CD4-positive, alpha-beta T cell treated with Interleukin-4 for 1 hour (primary cell): ENCODE data around the gene MYT1.
"Not testable (repeated sequence)": the region's sequence is repeated elsewhere in the genome, so short reads cannot be mapped to it uniquely, and the experiment has no call there.

Experiments used
- DNase-seq, 2 donors: peaks; one replicate each; pipeline ENCODE4 v3.0.0-alpha.2; 2020 to 2022

MYT1 gene

DNA sequence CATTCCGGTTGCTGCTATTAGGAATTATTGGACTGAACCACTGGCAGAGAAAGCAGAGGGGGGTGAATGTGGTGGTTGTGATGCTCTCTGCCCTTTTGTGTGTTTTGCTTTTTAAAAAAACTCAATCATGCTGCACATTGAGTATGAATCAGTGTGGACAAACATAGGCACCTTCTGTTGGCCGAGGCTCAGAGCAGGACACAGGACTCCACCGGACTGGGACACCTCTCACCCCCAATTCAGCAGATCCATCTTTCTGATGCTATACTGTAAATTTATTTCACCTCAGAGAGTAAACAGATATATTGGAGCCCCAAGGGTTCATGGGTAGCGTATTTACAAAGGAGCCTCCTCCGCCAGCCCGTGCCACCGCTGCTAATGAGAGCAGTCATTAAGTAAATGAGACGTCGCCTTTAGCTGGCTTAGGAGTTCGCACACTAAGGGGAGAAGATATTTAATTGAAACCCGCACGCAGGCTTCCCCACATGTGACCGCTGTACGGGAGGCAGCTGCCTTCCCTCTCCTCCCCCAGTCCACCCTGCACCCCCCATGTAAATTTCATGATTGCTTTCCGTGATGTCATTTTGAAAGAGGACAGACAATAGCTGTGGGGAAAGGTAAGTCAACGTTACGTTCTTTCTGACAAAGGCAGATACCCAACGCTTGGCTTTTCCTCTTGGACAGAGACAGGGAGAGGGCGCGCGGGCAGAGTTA, at the start of gene MYT1:
MYT1 (plus strand) TSS at position 330 of the 714 bp plus-strand sequence. CDS start 34,410 bp downstream, outside the sequence.
- DNase-seq = no peak

GRCh38 chr20:64115171-64115911, 48.9 kb upstream of the MYT1 start:
- no peak for DNase-seq

DNA sequence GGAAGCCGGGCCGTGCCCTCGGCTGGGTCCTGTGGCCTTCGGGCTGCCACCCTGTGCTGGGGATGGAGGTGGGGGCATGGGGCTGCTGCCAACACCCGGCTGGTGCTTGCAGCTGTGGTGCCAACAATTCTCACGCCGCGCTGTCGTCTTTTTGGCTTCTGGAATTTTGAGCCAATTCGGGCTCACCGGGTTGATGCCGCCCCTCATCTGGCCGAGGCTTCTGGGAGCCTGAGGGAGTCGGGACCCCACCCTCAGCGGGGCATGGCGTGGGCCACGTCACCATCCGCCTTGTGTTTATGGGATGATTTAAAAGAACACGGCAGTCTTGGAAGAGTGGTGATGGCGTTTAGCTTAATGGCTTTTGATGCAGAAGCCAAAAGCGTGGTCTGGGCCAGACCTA, 48.2 kb upstream of the MYT1 start:
- no peak for DNase-seq

DNA sequence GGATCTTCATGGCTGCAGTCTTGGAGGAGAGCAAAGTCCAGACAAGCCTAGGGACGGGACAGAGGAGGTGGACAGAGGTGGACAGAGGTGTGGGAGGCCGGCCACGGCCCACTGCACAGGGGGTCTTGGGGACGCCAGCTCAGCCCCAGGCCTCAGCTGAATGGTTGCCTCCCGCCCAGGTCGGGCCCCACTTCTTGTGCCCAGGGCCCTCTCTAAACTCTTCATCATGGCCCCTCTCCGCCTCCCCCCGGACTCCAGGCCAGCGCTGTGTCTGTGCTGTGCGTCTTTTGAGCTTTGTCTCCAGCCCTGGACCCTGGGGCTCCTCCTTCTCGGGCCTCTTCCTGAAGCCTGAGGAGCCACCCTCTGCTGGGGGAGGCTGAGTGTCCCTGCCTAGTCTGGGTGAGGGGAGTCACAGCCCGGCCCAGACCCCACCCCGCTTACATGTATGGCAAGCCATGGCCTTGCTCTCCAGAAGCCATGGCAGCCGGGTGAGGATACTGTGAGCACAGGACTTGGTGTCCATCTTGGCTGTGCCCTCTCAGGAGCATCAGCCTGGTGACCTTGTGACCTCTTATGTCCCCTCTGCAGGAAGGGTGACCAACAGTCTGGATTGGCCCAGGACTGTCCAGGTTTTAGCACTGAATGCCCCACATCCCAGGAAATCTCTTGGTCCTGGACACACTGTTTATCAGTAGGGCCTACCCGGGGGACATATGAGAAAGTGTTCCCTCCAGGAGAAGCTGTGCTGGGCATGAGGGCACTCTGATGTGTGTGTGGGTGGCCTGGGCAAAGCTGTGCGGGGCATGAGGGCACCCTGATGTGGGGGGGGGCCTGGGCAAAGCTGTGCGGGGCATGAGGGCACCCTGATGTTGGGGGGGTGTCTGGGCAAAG, 47.5 kb upstream of the MYT1 start:
- no peak for DNase-seq

DNA sequence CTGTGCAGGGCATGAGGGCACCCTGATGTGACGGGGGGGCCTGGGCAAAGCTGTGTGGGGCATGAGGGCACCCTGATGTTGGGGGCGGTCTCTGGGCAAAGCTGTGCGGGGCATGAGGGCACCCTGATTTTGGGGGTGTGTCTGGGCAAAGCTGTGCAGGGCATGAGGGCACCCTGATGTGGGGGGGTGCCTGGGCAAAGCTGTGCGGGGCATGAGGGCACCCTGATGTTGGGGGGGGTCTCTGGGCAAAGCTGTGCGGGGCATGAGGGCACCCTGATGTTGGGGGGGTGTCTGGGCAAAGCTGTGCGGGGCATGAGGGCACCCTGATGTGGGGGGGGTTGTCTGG, 46.8 kb upstream of the MYT1 start:
- DNase-seq = not testable (repeated sequence)

- no peak for DNase-seq
Observed at GRCh38 chr20:64119301-64119680, 45.0 kb upstream of the MYT1 start.

GRCh38 chr20:64119681-64120341, 44.4 kb upstream of the MYT1 start:
- DNase-seq = no peak

GRCh38 chr20:64121586-64121985, 42.7 kb upstream of the MYT1 start:
- no peak for DNase-seq

- DNase-seq = not testable (repeated sequence)
Observed at GRCh38 chr20:64122927-64123326, 41.3 kb upstream of the MYT1 start.

DNA sequence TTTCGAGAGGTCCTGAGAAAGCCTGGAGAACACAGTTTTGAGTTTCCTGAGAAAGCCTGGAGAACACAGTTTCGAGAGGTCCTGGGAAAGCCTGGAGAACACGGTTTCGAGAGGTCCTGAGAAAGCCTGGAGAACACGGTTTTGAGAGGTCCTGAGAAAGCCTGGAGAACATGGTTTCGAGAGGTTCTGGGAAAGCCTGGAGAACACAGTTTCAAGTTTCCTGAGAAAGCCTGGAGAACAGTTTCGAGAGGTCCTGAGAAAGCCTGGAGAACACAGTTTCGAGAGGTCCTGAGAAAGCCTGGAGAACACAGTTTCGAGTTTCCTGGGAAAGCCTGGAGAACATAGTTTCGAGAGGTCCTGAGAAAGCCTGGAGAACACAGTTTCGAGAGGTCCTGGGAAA, 40.7 kb upstream of the MYT1 start:
- DNase-seq = not testable (repeated sequence)

- no peak for DNase-seq
Observed at GRCh38 chr20:64129146-64129782, 35.0 kb upstream of the MYT1 start.

DNA sequence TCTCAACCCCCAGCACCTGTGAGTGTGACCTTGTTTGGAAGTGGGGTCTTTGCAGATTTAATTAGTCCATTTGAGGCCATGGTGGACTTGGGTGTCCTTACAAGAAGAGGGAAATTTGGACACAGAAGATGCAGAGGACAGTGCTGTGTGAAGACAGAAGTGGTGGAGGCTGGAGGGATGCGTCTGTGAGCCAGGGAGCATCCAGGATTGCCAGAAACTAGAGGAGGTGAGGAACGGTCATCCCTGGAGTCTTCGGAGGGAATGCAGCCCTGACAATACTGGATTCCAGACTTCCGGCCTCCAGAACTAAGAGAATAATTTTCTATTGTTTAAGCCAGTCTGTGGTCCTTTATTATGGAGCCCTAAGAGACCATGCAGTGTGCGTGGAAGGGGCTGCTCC, 34.0 kb upstream of the MYT1 start:
- no peak for DNase-seq

GRCh38 chr20:64130876-64131275, 33.4 kb upstream of the MYT1 start:
- no peak for DNase-seq

DNA sequence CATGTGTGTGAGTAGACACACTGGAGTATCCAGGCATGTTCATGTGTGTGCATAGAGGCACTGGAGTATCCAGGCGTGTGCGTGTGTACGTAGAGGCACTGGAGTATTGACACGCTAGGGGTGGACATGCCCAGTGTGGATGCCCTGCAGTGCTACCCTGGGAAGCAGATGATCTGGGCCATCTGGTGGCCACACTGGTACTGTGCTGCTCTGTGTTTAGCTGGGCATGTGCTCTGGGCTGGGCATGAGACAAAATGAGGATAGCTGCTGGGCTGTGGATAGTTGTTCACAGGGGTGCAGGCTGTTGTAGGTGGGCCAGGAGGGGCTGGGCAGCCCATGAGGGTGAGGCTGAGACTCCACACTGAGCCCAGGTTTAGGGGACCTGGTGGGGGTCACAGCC, 32.8 kb upstream of the MYT1 start:
- DNase-seq = no peak

DNA sequence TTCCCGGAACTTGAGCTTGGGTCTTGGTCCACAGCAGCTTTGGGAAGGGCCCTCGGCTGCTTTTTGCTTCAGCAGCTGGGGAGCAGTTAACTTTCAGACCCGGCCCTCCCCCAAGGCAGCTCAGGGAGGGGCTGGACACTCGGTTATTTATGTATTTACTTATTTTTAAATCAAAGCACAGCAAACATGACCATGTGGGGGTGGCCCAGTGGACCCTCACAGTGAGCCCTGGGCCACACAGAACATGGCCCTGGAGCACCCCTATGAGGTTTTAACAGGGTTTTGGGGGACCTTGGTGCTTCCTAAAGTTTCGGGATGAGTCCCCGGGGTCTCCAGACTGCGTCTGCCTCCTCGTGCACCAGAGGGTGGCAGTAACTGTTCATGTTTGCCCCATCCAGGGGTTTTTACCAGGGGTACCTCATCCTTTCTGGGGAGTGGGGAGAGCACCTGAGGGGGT, 30.3 kb upstream of the MYT1 start:
- no peak for DNase-seq

DNA sequence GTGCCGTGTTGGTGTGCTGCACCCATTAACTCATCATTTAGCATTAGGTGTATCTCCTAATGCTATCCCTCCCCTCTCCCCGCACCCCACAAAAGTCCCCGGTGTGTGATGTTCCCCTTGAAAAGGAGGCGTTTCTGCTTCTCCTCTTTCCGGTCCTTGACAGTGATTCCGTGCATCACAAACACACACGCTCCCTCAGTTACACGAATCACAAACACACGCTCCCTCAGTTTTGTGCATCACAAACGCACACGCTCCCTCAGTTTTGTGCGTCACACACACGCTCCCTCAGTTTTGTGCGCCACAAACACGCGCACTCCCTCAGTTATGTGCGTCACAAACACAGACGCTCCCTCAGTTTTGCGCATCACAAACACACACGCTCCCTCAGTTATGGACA, 29.5 kb upstream of the MYT1 start:
- not testable (repeated sequence) for DNase-seq

DNA sequence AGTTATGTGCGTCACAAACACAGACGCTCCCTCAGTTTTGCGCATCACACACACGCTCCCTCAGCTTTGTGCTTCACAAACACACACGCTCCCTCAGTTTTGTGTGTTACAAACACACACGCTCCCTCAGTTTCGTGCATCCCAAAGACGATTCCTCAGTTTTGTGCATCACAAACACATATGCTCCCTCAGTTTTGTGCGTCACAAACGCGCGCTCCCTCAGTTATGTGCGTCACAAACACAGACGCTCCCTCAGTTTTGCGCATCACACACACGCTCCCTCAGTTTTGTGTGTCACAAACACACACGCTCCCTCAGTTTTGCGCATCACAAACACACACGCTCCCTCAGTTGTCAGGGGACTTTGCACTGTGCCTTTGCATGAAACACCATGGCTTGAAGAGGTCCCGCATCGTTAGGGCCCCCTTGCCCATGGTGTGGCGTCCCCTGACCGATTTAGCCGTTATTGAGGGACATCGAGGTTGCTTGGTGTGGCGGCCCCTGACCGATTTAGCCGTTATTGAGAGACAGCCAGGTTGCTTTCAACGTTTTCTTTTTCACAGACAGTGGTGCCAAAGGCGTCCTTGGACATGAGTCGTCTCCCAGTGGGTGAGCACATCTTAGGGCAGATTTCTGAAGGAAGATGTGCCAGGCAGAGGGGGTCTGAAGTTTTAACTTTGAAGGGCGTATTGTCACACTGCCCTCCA, 28.1 kb upstream of the MYT1 start:
- no peak for DNase-seq

DNA sequence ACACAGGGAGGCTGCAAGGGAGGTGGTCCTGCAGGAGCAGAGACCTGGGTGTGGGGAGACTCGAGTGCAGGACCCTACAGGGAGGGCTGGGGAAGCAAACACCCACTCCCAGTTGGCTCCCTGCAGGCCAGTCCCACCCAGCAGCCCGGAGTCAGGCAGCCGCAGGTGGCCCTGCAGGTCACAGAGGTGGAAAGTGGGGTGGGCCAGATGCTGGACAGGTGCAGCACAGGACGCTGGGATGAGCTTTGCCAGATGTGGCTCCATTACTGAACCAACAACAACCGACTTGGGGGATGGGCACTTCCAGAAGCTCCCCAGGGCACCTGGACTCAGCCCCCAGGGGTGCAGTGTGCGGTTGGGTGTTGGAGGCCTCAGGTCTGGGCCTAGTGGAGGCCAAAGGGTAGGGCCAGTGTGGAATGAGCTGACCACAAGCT, 26.6 kb upstream of the MYT1 start:
- DNase-seq = no peak

DNA sequence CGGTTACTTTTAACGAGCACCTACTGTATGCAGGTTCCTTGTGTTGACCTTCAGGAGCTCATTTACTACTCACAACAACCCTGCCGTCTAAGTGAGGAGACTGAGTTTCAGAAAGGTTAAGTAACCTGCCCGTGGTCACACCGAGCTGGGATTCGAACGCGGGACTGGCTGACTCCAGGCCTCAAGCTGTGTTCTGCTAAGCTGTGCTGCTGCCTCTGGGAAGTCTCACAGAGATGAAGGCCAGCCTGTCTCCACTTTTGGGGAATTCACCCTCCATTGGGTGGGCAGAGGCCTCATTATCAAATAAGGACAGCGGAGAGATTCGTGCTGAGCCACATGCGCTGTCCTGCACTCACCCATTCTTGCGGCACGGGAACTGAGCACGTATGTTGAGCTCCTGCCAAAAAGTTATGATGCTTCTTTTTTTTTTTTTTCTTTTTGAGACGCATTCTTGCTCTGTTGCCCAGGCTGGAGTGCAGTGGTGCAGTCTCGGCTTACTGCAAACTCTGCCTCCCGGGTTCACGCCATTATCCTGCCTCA, 25.9 kb upstream of the MYT1 start:
- DNase-seq = no peak

GRCh38 chr20:64139199-64140060, 24.8 kb upstream of the MYT1 start:
- no peak for DNase-seq
